Subcutaneous adipose tissue (tissue), 4 donors: Measurements from ENCODE around the gene ZNF729. TPM values are rescaled to one million over a fixed set of nuclear protein-coding genes. Genes with fewer than 3 reads are reported as not detected.

Experiments
- CTCF ChIP-seq: fragments of 450-650 bp; IDR thresholded peaks from one replicate; pipeline ENCODE4 v1.5.1; 2016; ENCODE audit warnings: low read depth, mild to moderate bottlenecking, control low read depth, antibody characterized with exemption, moderate library complexity
- total RNA-seq, 4 donors: library from RNA; depleted of rRNA; stranded (reverse); fragments of >200 nt; gene quantifications; one replicate each; pipeline ENCODE4 v1.1.0, GENCODE V29; 2016

The ZNF729 gene
- total RNA-seq, result not detected

GRCh38 chr19:22286151-22286810 lies at the start of gene ZNF729:
TSS of gene ZNF729 (plus strand) at chr19:22286441. CDS start at chr19:22286526, 85 bp downstream.
- no peak for TF ChIP-seq CTCF

GRCh38 chr19:22256856-22257255 lies 29.4 kb upstream of the ZNF729 start:
- TF ChIP-seq CTCF, result no peak

GRCh38 chr19:22257381-22257780 lies 28.9 kb upstream of the ZNF729 start:
- no peak for TF ChIP-seq CTCF

- no peak for TF ChIP-seq CTCF
These were observed 28.3 kb upstream of the ZNF729 start for GRCh38 chr19:22257916-22258315.

- no peak for TF ChIP-seq CTCF
These were observed 25.7 kb upstream of the ZNF729 start for GRCh38 chr19:22260499-22260898.

GRCh38 chr19:22261596-22261995 lies 24.6 kb upstream of the ZNF729 start:
- TF ChIP-seq CTCF, result no peak

GRCh38 chr19:22263121-22263520 lies 23.1 kb upstream of the ZNF729 start:
- no peak for TF ChIP-seq CTCF
